ENCODE results near the gene DCD. TPM values are rescaled to one million over a fixed set of nuclear protein-coding genes. Genes with fewer than 3 reads are reported as not detected.

The DCD gene
- total and polyA plus RNA-seq, 2 of the 8 experiments (the other 6 are each of a cell fraction or from before 2014, with no cell fraction given) = not detected

DNA sequence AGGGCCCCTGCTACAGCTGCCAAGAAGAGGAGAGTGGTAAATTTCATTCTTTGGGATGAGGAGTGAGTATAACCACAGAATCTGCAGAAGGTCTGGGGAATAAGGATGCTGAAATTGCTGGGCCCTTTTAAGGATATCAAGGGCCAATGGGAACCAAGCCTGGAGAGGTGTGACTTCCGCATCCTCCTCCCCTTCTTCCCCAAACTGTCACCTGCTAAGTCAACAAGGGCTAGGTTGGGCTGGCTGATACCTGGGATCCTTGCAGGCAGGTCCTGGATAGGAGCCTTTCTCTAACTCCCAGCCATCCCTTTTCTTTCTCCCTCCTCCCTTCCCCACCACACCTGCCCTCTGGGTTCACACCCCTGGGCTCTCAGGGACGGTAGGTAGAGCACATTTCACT is 13.4 kb downstream of the DCD start, which contains the start of gene LACRT:
Gene LACRT (minus strand): TSS at position 101 of the 400 bp plus-strand sequence. CDS start 54 bp downstream, at position 47.
- FAIRE-seq (no peak), DNase-seq (ENCODE audit: low read depth in 1 of 2, low spot score in 2 of 2) (no peak)
- H4K8ac ChIP-seq (ENCODE audit: extremely low read depth, insufficient read depth, low read length) = no peak within 1 kb of the TSS
- no peaks in the 10 kb centered on the region for H3K36me3 ChIP-seq (ENCODE audit: control insufficient read depth in 2 of 4, insufficient read depth in 4 of 4, low read length in 3 of 4)
- no peaks in the 10 kb centered on the region for H3K9me3 ChIP-seq (ENCODE audit: insufficient read depth in 2 of 2, low read depth in 1 of 2, low read length in 1 of 2)
- H3K79me1 ChIP-seq (ENCODE audit: low read depth, low read length) = no peaks in the 10 kb centered on the region
- H3K27me3 ChIP-seq (replicated peaks in 1 of 4; ENCODE audit: control insufficient read depth in 3 of 4, extremely low read depth in 1 of 4, insufficient read depth in 3 of 4, low read length in 3 of 4) = no peaks in the 10 kb centered on the region
- no peak within 1 kb of the TSS for H2BK12ac ChIP-seq (ENCODE audit: low read depth, low read length)
- no peak within 1 kb of the TSS for H3K4me3 ChIP-seq (ENCODE audit: extremely low read depth in 1 of 4, insufficient read depth in 2 of 4, low read depth in 3 of 4, low read length in 4 of 4)
- ChIA-PET CTCF (ENCODE audit: partially characterized antibody) (interaction anchor here (0.6 to 4.2 kb wide), 5 partner anchors 12 to 437 kb away, joined by 4 to 22 read pairs (median 5); no protein-coding TSS in a partner anchor), POLR2A (ENCODE audit: partially characterized antibody) (no interaction called here)
- H2BK20ac ChIP-seq (ENCODE audit: low read length) = no peak within 1 kb of the TSS
- whole genome bisulfite sequencing, 2 experiments (ENCODE audit: extremely low coverage in 1 of 2, insufficient coverage in 1 of 2, insufficient read length in 1 of 2, insufficient replicate concordance in 2 of 2, low coverage in 1 of 2, low lambda C conversion rate in 2 of 2, missing lambda C conversion rate in 1 of 2) = 79% methylated on average over 2 of the region's 2 CpGs; no CpG with 5 or more reads in 1 of the 2 experiments
- H3K4ac ChIP-seq (replicated peaks; ENCODE audit: insufficient read length, low read depth, low read length) = no peak within 1 kb of the TSS
- no peak within 1 kb of the TSS for H3K4me2 ChIP-seq (ENCODE audit: insufficient read depth in 1 of 2, low read depth in 2 of 2, low read length in 2 of 2)
- H3K14ac ChIP-seq (ENCODE audit: insufficient read length) = no peak within 1 kb of the TSS
- no peak within 1 kb of the TSS for H2AK5ac ChIP-seq (ENCODE audit: low read depth, low read length)
- no peak within 1 kb of the TSS for H2BK15ac ChIP-seq (ENCODE audit: low read length)
- H3K4me1 ChIP-seq (replicated peaks in 1 of 4; ENCODE audit: control insufficient read depth in 3 of 4, insufficient read depth in 4 of 4, low read length in 3 of 4) = peaks cover 0 to 3% (median 0%) of the 10 kb centered on the region in 4 experiments; a peak in 2 of 7 replicates
- H3K56ac ChIP-seq (replicated peaks; ENCODE audit: insufficient read length, low read depth, low read length) = no peak within 1 kb of the TSS
- no peak within 1 kb of the TSS for H3K9ac ChIP-seq (replicated peaks in 1 of 4; ENCODE audit: extremely low read depth in 1 of 4, low read depth in 3 of 4, low read length in 3 of 4)
- H2AFZ ChIP-seq (ENCODE audit: low read length) = no peak within 1 kb of the TSS
- no peak within 1 kb of the TSS for H2BK120ac ChIP-seq (replicated peaks; ENCODE audit: low read depth, low read length)
- no peaks in the 10 kb centered on the region for H3K79me2 ChIP-seq (ENCODE audit: control insufficient read depth in 1 of 2, insufficient read depth in 2 of 2, low read length in 2 of 2)
- H4K5ac ChIP-seq (ENCODE audit: insufficient read length, low read depth, low read length) = no peak within 1 kb of the TSS
- no peak within 1 kb of the TSS for H3K27ac ChIP-seq (ENCODE audit: low read depth, low read length)
- H4K20me1 ChIP-seq (replicated peaks in 1 of 2; ENCODE audit: control insufficient read depth in 1 of 2, insufficient read depth in 2 of 2, low read length in 2 of 2) = no peaks in the 10 kb centered on the region
- no peak within 1 kb of the TSS for H4K91ac ChIP-seq (replicated peaks; ENCODE audit: insufficient read length, low read length)
- H3K23me2 ChIP-seq (ENCODE audit: low read depth, low read length) = no peaks in the 10 kb centered on the region
- no peak within 1 kb of the TSS for H3K18ac ChIP-seq (ENCODE audit: extremely low read depth, low read length)
- no peak within 1 kb of the TSS for H2BK5ac ChIP-seq (ENCODE audit: low read depth, low read length)
- no peak within 1 kb of the TSS for H3K23ac ChIP-seq (ENCODE audit: insufficient read length)
- TF ChIP-seq HDAC6 (IDR thresholded peaks at IDR 0.05; ENCODE audit: low read depth, low read length) = no peak
- TF ChIP-seq SIN3A (conservative IDR thresholded peaks at IDR 0.05 in 1 of 2, IDR thresholded peaks at IDR 0.05 in 1 of 2; ENCODE audit: low read depth in 1 of 2, low read length in 2 of 2) = no peak
- TF ChIP-seq, protein P1, sequence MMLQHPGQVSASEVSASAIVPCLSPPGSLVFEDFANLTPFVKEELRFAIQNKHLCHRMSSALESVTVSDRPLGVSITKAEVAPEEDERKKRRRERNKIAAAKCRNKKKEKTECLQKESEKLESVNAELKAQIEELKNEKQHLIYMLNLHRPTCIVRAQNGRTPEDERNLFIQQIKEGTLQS (IDR thresholded peaks at IDR 0.05; ENCODE audit: insufficient read depth, low read depth, low read length) = no peak
- no peak for TF ChIP-seq CEBPB (IDR thresholded peaks at IDR 0.05; ENCODE audit: low read depth, low read length)
- no peak for TF ChIP-seq TAF7 (optimal IDR thresholded peaks at IDR 0.05; ENCODE audit: borderline replicate concordance, low read depth, low read length)
- no peak for TF ChIP-seq PHF8 (conservative IDR thresholded peaks at IDR 0.05; ENCODE audit: low read depth, low read length)
- TF ChIP-seq, protein P2, sequence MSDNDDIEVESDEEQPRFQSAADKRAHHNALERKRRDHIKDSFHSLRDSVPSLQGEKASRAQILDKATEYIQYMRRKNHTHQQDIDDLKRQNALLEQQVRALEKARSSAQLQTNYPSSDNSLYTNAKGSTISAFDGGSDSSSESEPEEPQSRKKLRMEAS (IDR thresholded peaks at IDR 0.05) = no peak
- no peak for TF ChIP-seq ASH2L (IDR thresholded peaks at IDR 0.05; ENCODE audit: low read length)
- TF ChIP-seq, protein P3, sequence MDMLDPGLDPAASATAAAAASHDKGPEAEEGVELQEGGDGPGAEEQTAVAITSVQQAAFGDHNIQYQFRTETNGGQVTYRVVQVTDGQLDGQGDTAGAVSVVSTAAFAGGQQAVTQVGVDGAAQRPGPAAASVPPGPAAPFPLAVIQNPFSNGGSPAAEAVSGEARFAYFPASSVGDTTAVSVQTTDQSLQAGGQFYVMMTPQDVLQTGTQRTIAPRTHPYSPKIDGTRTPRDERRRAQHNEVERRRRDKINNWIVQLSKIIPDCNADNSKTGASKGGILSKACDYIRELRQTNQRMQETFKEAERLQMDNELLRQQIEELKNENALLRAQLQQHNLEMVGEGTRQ (IDR thresholded peaks at IDR 0.05; ENCODE audit: low read length) = no peak
- TF ChIP-seq RFX5 (IDR thresholded peaks at IDR 0.05; ENCODE audit: borderline replicate concordance, low read depth, low read length) = no peak
- TF ChIP-seq BACH1 (IDR thresholded peaks at IDR 0.05; ENCODE audit: low read length) = no peak
- no peak for TF ChIP-seq RNF2 (IDR thresholded peaks at IDR 0.05; ENCODE audit: borderline replicate concordance, low read depth, low read length, missing control alignments, poor library complexity, severe bottlenecking)
